IMR-90 (cell line): Measurements from ENCODE around the gene EXOC5. TPM values are rescaled to one million over a fixed set of nuclear protein-coding genes. Genes with fewer than 3 reads are reported as not detected.

ENCODE experiments used
- ATAC-seq: fragments of 200-7000 bp; cut with Tn5 transposase; 2 replicates; pipeline ENCODE4 v1.9.1; 2020; ENCODE audit warnings: low read depth, mild to moderate bottlenecking, moderate library complexity
- BruUV-seq: library from RNA; stranded (reverse); fragments of 400-500 nt; replicated peaks from 2 replicates; lab custom pipeline; 2021; lab: Mats Ljungman, UMichigan
- CTCF ChIA-PET: fragments of 300-600 bp; formaldehyde crosslinking; extraction: SDS; loops from one replicate; lab custom pipeline; 2021; ENCODE audit warnings: antibody characterized with exemption; lab: Yijun Ruan, JAX
- POLR2A ChIA-PET: fragments of 300-600 bp; sonication (Branson Sonifier 250); formaldehyde crosslinking; loops from one replicate; lab custom pipeline; 2022; ENCODE audit warnings: antibody characterized with exemption; ENCODE audit not compliant: unreplicated experiment; lab: Charles Lee
- DNase-seq: peaks from one replicate; pipeline ENCODE4 v3.0.0; 2013
- H2AFZ ChIP-seq: replicated peaks from 2 replicates; pipeline ENCODE3; 2013; ENCODE audit warnings: low read length, mild to moderate bottlenecking; ENCODE audit not compliant: poor library complexity
- H2AK5ac ChIP-seq: 2 replicates; pipeline ENCODE4 v1.6.1; 2013; ENCODE audit warnings: low read depth, low read length, inconsistent platforms
- H2AK9ac ChIP-seq: replicated peaks from 2 replicates; pipeline ENCODE3; 2013; ENCODE audit warnings: mild to moderate bottlenecking, low read depth, low read length, moderate library complexity; ENCODE audit not compliant: poor library complexity
- H2BK120ac ChIP-seq: 2 replicates; pipeline ENCODE4 v1.6.1; 2013; ENCODE audit warnings: low read depth, low read length, inconsistent platforms
- H2BK15ac ChIP-seq: 3 replicates; pipeline ENCODE4 v1.6.1; 2013; ENCODE audit warnings: low read depth, low read length, inconsistent platforms
- H2BK20ac ChIP-seq: 2 replicates; pipeline ENCODE4 v1.6.1; 2013; ENCODE audit warnings: low read depth, mild to moderate bottlenecking, inconsistent platforms, low read length, moderate library complexity
- H2BK5ac ChIP-seq: 2 replicates; pipeline ENCODE4 v1.6.1; 2013; ENCODE audit warnings: mild to moderate bottlenecking, low read depth, low read length, inconsistent platforms; ENCODE audit not compliant: poor library complexity, severe bottlenecking
- H3K14ac ChIP-seq: replicated peaks from 2 replicates; pipeline ENCODE4 v1.6.1; 2013; ENCODE audit warnings: low read depth, low read length, inconsistent platforms
- H3K18ac ChIP-seq: 2 replicates; pipeline ENCODE4 v1.6.1; 2013; ENCODE audit warnings: low read depth, low read length, control low read depth
- H3K23ac ChIP-seq: 2 replicates; pipeline ENCODE4 v1.6.1; 2013; ENCODE audit warnings: low read depth, low read length, inconsistent platforms
- H3K27ac ChIP-seq: 2 replicates; pipeline ENCODE4 v1.5.1; 2013; ENCODE audit warnings: mild to moderate bottlenecking, control low read depth, low read length; ENCODE audit not compliant: insufficient read depth
- H3K27me3 ChIP-seq: 2 replicates; pipeline ENCODE4 v1.6.1; 2013; ENCODE audit warnings: low read length; ENCODE audit not compliant: control insufficient read depth, insufficient read depth
- H3K36me3 ChIP-seq: 2 replicates; pipeline ENCODE4 v1.6.1; 2013; ENCODE audit warnings: low read length, mixed read lengths; ENCODE audit not compliant: control insufficient read depth, insufficient read depth
- H3K4ac ChIP-seq: 2 replicates; pipeline ENCODE4 v1.6.1; 2013; ENCODE audit warnings: low read depth, low read length, inconsistent platforms
- H3K4me1 ChIP-seq: 2 replicates; pipeline ENCODE4 v1.6.1; 2013; ENCODE audit warnings: low read length, mixed read lengths; ENCODE audit not compliant: control insufficient read depth, insufficient read depth
- H3K4me2 ChIP-seq: 2 replicates; pipeline ENCODE4 v1.6.1; 2013; ENCODE audit warnings: low read depth, mild to moderate bottlenecking, control low read depth, low read length, moderate library complexity
- H3K4me3 ChIP-seq: 2 replicates; pipeline ENCODE4 v1.5.1; 2013; ENCODE audit warnings: low read depth, mild to moderate bottlenecking, control low read depth, low read length, moderate library complexity; ENCODE audit not compliant: insufficient read depth
- H3K56ac ChIP-seq: 2 replicates; pipeline ENCODE4 v1.6.1; 2013; ENCODE audit warnings: low read length, inconsistent platforms; ENCODE audit not compliant: insufficient read depth; ENCODE audit errors: extremely low read depth
- H3K79me1 ChIP-seq, 2 experiments: 2 replicates each; pipeline ENCODE4 v1.6.1; 2013; ENCODE audit warnings: low read length in 2 of 2, inconsistent platforms in 1 of 2, low read depth in 1 of 2
- H3K9ac ChIP-seq: 2 replicates; pipeline ENCODE4 v1.6.1; 2013; ENCODE audit warnings: low read depth, low read length, control low read depth
- H3K9me1 ChIP-seq: 2 replicates; pipeline ENCODE4 v1.6.1; 2013; ENCODE audit warnings: low read length, inconsistent platforms; ENCODE audit not compliant: insufficient read depth
- H3K9me3 ChIP-seq: 2 replicates; pipeline ENCODE4 v1.6.1; 2013; ENCODE audit warnings: low read length; ENCODE audit not compliant: control insufficient read depth, insufficient read depth
- H4K20me1 ChIP-seq: 2 replicates; pipeline ENCODE4 v1.6.1; 2013; ENCODE audit warnings: low read length, inconsistent platforms; ENCODE audit not compliant: insufficient read depth
- H4K5ac ChIP-seq: 2 replicates; pipeline ENCODE4 v1.6.1; 2013; ENCODE audit warnings: mild to moderate bottlenecking, low read depth, low read length, control low read depth
- H4K8ac ChIP-seq, 2 experiments: 2 replicates each; pipeline ENCODE4 v1.6.1; 2013; ENCODE audit warnings: low read depth in 2 of 2, low read length in 2 of 2, control low read depth in 1 of 2, inconsistent platforms in 1 of 2
- H4K91ac ChIP-seq: 2 replicates; pipeline ENCODE4 v1.6.1; 2013; ENCODE audit warnings: low read depth, low read length, inconsistent platforms; ENCODE audit not compliant: insufficient read depth
- CTCF ChIP-seq: conservative IDR thresholded peaks from 2 replicates; pipeline ENCODE4 v1.5.1; 2012; ENCODE audit warnings: mild to moderate bottlenecking, low read depth, low read length, improper control_type of control experiment
- MAZ ChIP-seq: IDR thresholded peaks from 2 replicates; pipeline ENCODE4 v1.6.1; 2012; ENCODE audit warnings: low read depth, mild to moderate bottlenecking, low read length, improper control_type of control experiment, moderate library complexity, borderline replicate concordance
- RCOR1 ChIP-seq: IDR thresholded peaks from 2 replicates; pipeline ENCODE4 v1.6.1; 2012; ENCODE audit warnings: mild to moderate bottlenecking, low read length, improper control_type of control experiment; ENCODE audit not compliant: insufficient replicate concordance
- RFX5 ChIP-seq: IDR thresholded peaks from 2 replicates; pipeline ENCODE4 v1.8.0; 2012; ENCODE audit warnings: low read depth, mild to moderate bottlenecking, low read length, moderate library complexity
- dilution Hi-C: fragments of 300-500 bp; cut with HindIII; formaldehyde crosslinking; loops from one replicate; pipeline ENCODE4 v1.14.3; 2018; ENCODE audit warnings: low sequenced_read_pairs; ENCODE audit not compliant: unreplicated experiment
- in situ Hi-C: fragments of 300-500 bp; cut with MboI; formaldehyde crosslinking; loops from 3 replicates; pipeline ENCODE4 v1.14.3; 2019; ENCODE audit warnings: low sequenced_read_pairs, inconsistent platforms, mixed read lengths
- intact Hi-C: fragments of 100-400 bp; cut with micrococcal nuclease; formaldehyde crosslinking; loops from 2 replicates; pipeline ENCODE4 v1.10.0; 2022
- polyA plus RNA-seq, 3 experiments: library from polyadenylated mRNA; depleted of rRNA; stranded (reverse); fragments of >200 nt; gene quantifications; 2 replicates each; pipeline ENCODE4 v1.2.3, GENCODE V29; 2012; ENCODE audit warnings: low replicate concordance in 1 of 3
- total RNA-seq: library from RNA; depleted of rRNA; stranded (reverse); fragments of >200 nt; gene quantifications from 2 replicates; pipeline ENCODE4 v1.2.3, GENCODE V29; 2012

The EXOC5 gene
- total and polyA plus RNA-seq, 2 of the 4 experiments (the other 2 are of a cell fraction), result 22.4 to 52.5 TPM

- Histone ChIP-seq H3K14ac (no peak overlapping the region), H3K18ac (no peak overlapping the region), H3K9me1 (no peaks in the 10 kb centered on the region; the same call in 1 of the 2 replicates), H4K8ac (no peak overlapping the region), H3K4me2 (no peak overlapping the region), H3K4ac (no peak overlapping the region), H3K36me3 (no peaks in the 10 kb centered on the region), H2AK9ac (no peak overlapping the region), H3K4me1 (peaks cover 2% of the 10 kb centered on the region; the same call in 1 of the 2 replicates), H3K4me3 (no peak overlapping the region), H2BK15ac (no peak overlapping the region), H3K27me3 (no peaks in the 10 kb centered on the region), H4K20me1 (peaks cover 30% of the 10 kb centered on the region), H3K9ac (no peak overlapping the region), H3K79me1 (peaks cover 22 to 47% of the 10 kb centered on the region in 2 experiments), H4K5ac (no peak overlapping the region), H2BK120ac (no peak overlapping the region), H3K27ac (no peak overlapping the region), H2AK5ac (no peak overlapping the region), H2BK20ac (no peak overlapping the region), H2AFZ (no peak overlapping the region), H3K9me3 (no peaks in the 10 kb centered on the region), H2BK5ac (no peak overlapping the region), H3K23ac (no peak overlapping the region), H3K56ac (no peak overlapping the region), H4K91ac (no peak overlapping the region)
- no peak for TF ChIP-seq MAZ
- TF ChIP-seq RCOR1, result no peak
- TF ChIP-seq CTCF, result no peak
- no peak for TF ChIP-seq RFX5
- intact Hi-C loops (no loop called here), dilution Hi-C loops (no loop called here), in situ Hi-C loops (loop anchor here (25.0 kb wide), 1 partner anchor 975 kb away; the partner anchor contains the start of gene PSMA3)
- ATAC-seq (no peak), DNase-seq (no peak)
- no TSS peak for BruUV-seq
- ChIA-PET CTCF (no interaction called here), POLR2A (no interaction called here)
Measured at GRCh38 chr14:57262117-57262516, 6.6 kb downstream of the EXOC5 start.
